ENCODE measurements around the gene RNGTT.

RNGTT gene

GRCh38 chr6:88920774-88921733, 42.4 kb downstream of the RNGTT start:
- no peak for DNase-seq (ENCODE audit: low read depth)
- H3K4me3 ChIP-seq (ENCODE audit: low read depth, low read length), result no peak overlapping the region
- no peak for TF ChIP-seq CTCF (IDR thresholded peaks at IDR 0.05; ENCODE audit: control insufficient read depth, extremely low read depth, insufficient read depth)

- no peak for TF ChIP-seq CTCF (IDR thresholded peaks at IDR 0.05; ENCODE audit: control insufficient read depth, extremely low read depth, insufficient read depth)
- H3K4me3 ChIP-seq (ENCODE audit: low read depth, low read length), result no peak overlapping the region
- no peak for DNase-seq (ENCODE audit: low read depth)
Observed at GRCh38 chr6:88920088-88920487, 43.3 kb downstream of the RNGTT start.

DNA sequence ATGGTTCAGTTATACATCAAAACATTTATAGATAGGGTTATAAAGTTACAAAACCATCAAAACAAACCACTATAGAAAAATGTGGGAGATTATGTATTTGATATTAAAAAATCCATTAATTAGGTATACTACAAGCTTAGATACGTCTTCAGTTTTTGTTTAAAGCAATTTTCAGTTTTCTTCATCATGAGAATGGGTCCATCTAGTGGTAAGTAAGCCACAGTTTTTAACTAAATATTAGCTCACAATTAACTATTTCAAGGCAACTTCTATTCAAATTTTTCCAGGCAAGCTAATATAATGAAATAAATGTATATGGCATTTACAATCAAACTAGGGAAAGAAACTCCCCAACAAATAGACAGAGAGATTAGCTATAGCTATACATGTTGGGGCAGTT, 44.4 kb downstream of the RNGTT start:
- H3K4me3 ChIP-seq (ENCODE audit: low read depth, low read length), result no peak overlapping the region
- no peak for DNase-seq (ENCODE audit: low read depth)
- TF ChIP-seq CTCF (IDR thresholded peaks at IDR 0.05; ENCODE audit: control insufficient read depth, extremely low read depth, insufficient read depth), result peak; percentile 28; the same call in 1 of the 2 replicates

DNA sequence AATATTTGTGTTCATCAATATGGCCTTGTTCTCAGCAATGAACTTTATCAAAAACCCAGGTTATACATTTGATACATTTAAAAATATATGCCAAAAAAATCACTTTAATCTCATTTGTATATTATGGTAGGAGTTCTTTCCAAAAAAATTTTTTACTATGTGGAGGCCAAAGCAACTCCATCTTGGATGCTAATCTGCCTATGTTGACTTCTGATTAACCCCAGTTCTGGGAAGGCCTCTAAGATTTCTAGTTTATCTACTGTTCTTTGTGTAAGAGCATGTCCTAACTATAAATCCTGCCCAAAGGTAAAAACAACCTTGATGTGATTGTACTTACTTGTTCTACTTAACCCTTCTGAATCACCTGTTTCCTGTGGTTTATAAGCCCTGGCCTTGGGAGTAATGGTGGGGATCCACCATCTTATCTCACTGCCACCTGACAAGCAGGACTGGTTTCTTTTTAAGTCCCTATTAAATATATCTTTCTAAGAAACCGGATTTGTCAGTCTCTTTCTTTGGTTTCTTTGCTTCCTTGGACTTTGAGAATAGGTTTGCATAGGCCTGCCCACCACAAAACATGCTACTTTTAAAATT, 46.7 kb downstream of the RNGTT start:
- H3K4me3 ChIP-seq (ENCODE audit: low read depth, low read length), result no peak overlapping the region

DNA sequence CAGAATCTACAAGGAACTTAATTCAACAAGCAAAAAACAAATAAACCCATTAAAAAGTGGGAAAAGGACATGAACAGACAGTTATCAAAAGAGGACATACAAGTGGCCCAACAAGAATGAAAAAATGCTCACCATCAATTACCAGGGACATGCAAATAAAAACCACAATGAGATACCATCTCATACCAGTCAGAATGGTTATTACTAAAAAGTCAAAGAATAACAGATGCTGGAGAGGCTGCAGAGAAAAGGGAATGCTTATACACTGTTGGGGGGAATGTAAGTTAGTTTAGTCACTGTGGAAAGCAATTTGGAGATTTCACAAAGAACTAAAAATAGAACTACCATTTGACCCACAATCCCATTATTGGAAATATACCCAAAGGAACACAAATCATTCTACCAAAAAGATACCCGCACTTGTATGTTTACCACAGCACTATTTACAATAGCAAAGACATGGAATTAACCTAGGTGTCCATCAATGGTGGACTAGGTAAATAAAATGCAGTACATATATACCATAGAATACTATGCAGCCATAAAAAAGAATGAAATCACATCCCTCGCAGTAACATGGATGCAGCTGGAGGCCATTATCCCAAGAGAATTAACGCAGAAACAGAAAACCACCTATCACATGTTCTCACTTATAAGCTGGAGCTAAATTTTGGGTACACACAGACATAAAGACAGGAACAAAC, 48.4 kb downstream of the RNGTT start:
- no peak for DNase-seq (ENCODE audit: low read depth)
- TF ChIP-seq CTCF (IDR thresholded peaks at IDR 0.05; ENCODE audit: control insufficient read depth, extremely low read depth, insufficient read depth), result no peak
- H3K4me3 ChIP-seq (ENCODE audit: low read depth, low read length), result no peak overlapping the region

More for the DNA sequence above, 46.7 kb downstream of the RNGTT start:
- peak; percentile 13 for DNase-seq (ENCODE audit: low read depth)
- no peak for TF ChIP-seq CTCF (IDR thresholded peaks at IDR 0.05; ENCODE audit: control insufficient read depth, extremely low read depth, insufficient read depth)

- DNase-seq (ENCODE audit: low read depth), result no peak
- no peak overlapping the region for H3K4me3 ChIP-seq (ENCODE audit: low read depth, low read length)
- TF ChIP-seq CTCF (IDR thresholded peaks at IDR 0.05; ENCODE audit: control insufficient read depth, extremely low read depth, insufficient read depth), result no peak
Observed at GRCh38 chr6:88914180-88914579, 49.2 kb downstream of the RNGTT start.

Data from LNCaP clone FGC (cell line).